Fibroblast of the aortic adventitia (primary cell): ENCODE measurements around the gene SORBS1. TPM values are rescaled to one million over a fixed set of nuclear protein-coding genes. Genes with fewer than 3 reads are reported as not detected.

Source experiments
- DNase-seq: peaks from one replicate; pipeline ENCODE4 v3.0.0-alpha.2; 2010; ENCODE audit warnings: low read depth
- H3K4me3 ChIP-seq: 2 replicates; pipeline ENCODE4 v1.5.1; 2011; ENCODE audit warnings: low read depth, mild to moderate bottlenecking, control low read depth, low read length, moderate library complexity
- CTCF ChIP-seq: IDR thresholded peaks from 2 replicates; pipeline ENCODE4 v1.5.1; 2011; ENCODE audit warnings: mild to moderate bottlenecking, low read length, control low read depth, inconsistent platforms; ENCODE audit not compliant: insufficient read depth
- total RNA-seq: library from RNA; depleted of rRNA; stranded (reverse); fragments of >200 nt; gene quantifications from 2 replicates; pipeline ENCODE4 v1.2.3, GENCODE V29; 2012; ENCODE audit warnings: low replicate concordance

The SORBS1 gene
- total RNA-seq, 1 donor, result 0.36 TPM

DNA sequence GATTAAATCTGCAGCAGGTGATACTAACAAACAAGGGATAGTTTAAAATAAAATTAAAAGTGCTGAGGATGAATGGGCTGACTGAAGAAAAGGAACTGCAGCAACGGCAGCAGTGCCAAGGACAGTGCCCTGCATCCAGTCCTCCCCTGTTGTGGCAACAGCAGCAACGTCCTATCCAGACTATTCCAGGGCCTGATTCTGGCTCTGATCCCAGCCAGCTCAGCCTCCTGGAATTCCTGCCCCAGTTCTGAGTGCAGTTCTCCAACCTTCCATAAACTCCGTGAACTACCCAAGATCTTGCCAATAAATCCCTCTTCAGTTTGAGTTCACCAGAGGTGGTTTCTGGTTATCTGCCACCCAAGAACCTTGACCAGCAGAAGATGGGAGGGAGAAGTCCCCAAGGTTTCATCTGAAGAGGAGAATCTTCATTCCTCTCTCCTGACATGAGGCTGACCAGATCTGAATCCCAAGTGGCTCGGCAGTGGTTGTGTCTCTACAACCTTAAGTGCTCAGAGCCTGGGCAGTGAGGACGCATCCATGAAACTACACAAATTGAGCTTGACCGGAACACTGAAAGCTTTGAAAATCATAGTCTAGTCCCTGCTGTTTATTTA lies 115.8 kb downstream of the SORBS1 start:
- TF ChIP-seq CTCF, result no peak
- peak; percentile 79 for DNase-seq
- H3K4me3 ChIP-seq, result no peak overlapping the region

DNA sequence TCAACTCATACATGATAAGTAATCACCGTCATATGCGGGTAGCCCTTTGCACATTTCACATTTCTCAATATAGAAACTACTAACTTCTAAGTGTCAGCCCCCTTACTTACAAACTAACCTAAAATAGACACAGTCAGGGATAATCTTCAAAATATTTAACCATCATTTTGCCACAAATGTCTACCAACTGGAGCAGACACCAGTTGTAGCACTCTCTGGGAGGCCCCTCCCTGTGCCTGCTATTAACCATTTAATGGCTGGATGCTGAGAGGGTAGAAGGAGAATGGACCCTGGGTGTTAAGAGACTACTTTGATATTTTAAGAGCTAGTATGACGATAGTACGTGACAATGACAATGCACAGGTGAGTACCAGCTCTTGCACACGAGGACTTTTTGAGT lies 116.4 kb downstream of the SORBS1 start:
- TF ChIP-seq CTCF, result no peak
- no peak for DNase-seq
- H3K4me3 ChIP-seq, result no peak overlapping the region

DNA sequence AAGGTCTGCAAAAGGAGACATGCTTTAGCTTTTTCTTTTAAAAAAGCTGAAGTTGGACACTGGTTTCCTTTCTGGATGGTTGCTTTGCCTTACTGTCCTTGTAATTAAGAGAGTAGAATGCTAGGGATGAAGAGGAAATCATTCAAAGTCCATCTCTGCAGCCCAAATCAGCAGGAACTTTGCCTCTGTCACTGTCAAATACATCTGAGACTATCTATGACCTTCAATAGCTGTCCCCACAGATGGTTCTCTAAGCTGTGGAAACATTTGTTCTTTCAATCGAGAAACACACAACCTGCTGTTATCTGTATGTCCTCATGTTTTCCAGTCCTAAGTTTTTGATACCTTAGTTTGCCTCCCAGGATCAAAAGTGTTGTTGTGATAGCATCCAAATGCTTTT lies 117.5 kb downstream of the SORBS1 start:
- DNase-seq, result no peak
- no peak overlapping the region for H3K4me3 ChIP-seq
- TF ChIP-seq CTCF, result no peak

GRCh38 chr10:95442341-95442740 lies 118.8 kb downstream of the SORBS1 start:
- no peak for DNase-seq
- no peak for TF ChIP-seq CTCF

GRCh38 chr10:95441547-95441923 lies 119.6 kb downstream of the SORBS1 start:
- no peak for DNase-seq
- no peak for TF ChIP-seq CTCF
- no peak overlapping the region for H3K4me3 ChIP-seq

More at GRCh38 chr10:95442341-95442740, 118.8 kb downstream of the SORBS1 start:
- no peak overlapping the region for H3K4me3 ChIP-seq

DNA sequence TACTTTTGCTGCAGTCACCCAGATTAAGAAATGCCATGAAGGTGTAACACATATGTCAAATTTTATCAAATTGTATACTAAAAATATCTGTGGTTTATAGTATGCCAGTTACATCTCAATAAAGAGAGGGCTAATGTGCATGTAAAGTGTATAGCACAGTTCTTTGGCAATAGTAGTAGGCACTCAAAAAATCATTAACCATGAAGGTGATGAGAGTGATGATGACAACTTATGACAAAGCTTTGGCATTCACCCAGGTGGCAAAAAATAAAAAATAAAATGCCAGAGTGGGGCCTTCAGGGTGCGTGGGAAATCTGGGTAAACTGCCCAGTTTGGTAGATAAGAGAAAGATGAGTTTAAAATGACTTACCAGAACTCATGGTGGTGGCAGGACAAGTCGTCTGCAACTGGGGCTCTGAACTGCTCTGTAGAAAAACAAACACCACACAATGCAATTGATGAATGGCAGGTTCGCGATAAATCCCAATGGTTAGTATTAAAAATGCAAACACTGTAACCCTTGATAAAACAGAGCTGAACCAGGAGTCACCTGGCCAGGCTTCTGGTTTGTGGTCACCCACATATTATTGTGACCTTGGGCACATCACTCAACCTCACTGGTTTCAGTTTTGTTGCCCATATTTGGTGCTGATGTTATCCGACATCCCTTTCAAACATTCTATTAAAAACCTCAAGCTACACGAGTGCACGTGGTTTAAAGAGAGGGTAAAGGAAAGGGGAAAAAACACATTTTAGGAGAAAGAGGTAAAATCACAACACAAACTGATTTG lies 120.2 kb downstream of the SORBS1 start:
- H3K4me3 ChIP-seq, result no peak overlapping the region
- no peak for TF ChIP-seq CTCF
- no peak for DNase-seq
